Aorta (tissue), 5 donors: ENCODE results near the gene TMCO4. TPM values are rescaled to one million over a fixed set of nuclear protein-coding genes. Genes with fewer than 3 reads are reported as not detected.
"Not testable (repeated sequence)": the region's sequence is repeated elsewhere in the genome, so short reads cannot be mapped to it uniquely, and the experiment has no call there.

Experiments
- ATAC-seq: fragments of 200-7000 bp; cut with Tn5 transposase; one replicate; pipeline ENCODE4 v1.9.1; 2022; ENCODE audit warnings: moderate library complexity; ENCODE audit not compliant: low FRiP score
- DNase-seq, 2 donors: peaks; one replicate each; pipeline ENCODE4 v3.0.0-alpha.2; 2020
- H3K27ac ChIP-seq, 2 donors: one replicate each; pipeline ENCODE4 v1.5.1; 2013; ENCODE audit warnings: low read length in 2 of 2, mild to moderate bottlenecking in 2 of 2, moderate library complexity in 2 of 2, control low read depth in 1 of 2, inconsistent platforms in 1 of 2, low read depth in 1 of 2
- H3K27me3 ChIP-seq, 2 donors: one replicate each; pipeline ENCODE4 v1.6.1; 2013; ENCODE audit warnings: control low read depth in 1 of 2, low read length in 1 of 2, mild to moderate bottlenecking in 1 of 2, moderate library complexity in 1 of 2; ENCODE audit not compliant: insufficient read depth in 2 of 2, control insufficient read depth in 1 of 2
- H3K36me3 ChIP-seq, 2 donors: one replicate each; pipeline ENCODE4 v1.6.1; 2013; ENCODE audit warnings: control low read depth in 1 of 2, low read length in 1 of 2, mild to moderate bottlenecking in 1 of 2; ENCODE audit not compliant: insufficient read depth in 2 of 2, control insufficient read depth in 1 of 2
- H3K4me1 ChIP-seq, 2 donors: one replicate each; pipeline ENCODE4 v1.6.1; 2013; ENCODE audit warnings: low read length in 2 of 2, control low read depth in 1 of 2, mild to moderate bottlenecking in 1 of 2, moderate library complexity in 1 of 2; ENCODE audit not compliant: insufficient read depth in 2 of 2, control insufficient read depth in 1 of 2
- H3K4me3 ChIP-seq, 2 donors: one replicate each; pipeline ENCODE4 v1.5.1; 2013; ENCODE audit warnings: low read length in 2 of 2, control low read depth in 1 of 2, mild to moderate bottlenecking in 1 of 2
- H3K9me3 ChIP-seq: one replicate; pipeline ENCODE4 v1.6.1; 2013; ENCODE audit warnings: mild to moderate bottlenecking, low read length; ENCODE audit not compliant: control insufficient read depth
- WGBS, 2 donors: extraction: QIAGEN DNeasy Blood & Tissue Kit; methylation state at CpG; one replicate each; pipeline ENCODE4 v1.1.7; 2013; 5-methylcytosine and 5-hydroxymethylcytosine counted together
- intact Hi-C, 2 donors: fragments of 100-400 bp; cut with DNase I; formaldehyde crosslinking; loops; one replicate each; pipeline versions ENCODE4 v1.14.2 to v1.15.0; 2022
- polyA plus RNA-seq, 2 donors: library from polyadenylated mRNA; stranded (reverse); fragments of 200-250 nt; gene quantifications; one replicate each; pipeline ENCODE4 v1.2.3, GENCODE V29; 2013
- total RNA-seq, 2 donors: library from RNA; stranded (reverse); fragmentation: NEBNext Ultra II Directional; extraction: Animal tissue kit (Norgen Biotek cat#: 25700); gene quantifications; one replicate each; pipeline ENCODE4 v1.2.1, GENCODE V29; 2021
- donor health status: healthy with polysubstance abuse.
- donor health status: Bipolar disorder and iron deficiency.
- donor health status: DM: no; HTN: no; CAD: no.
- donor health status: DM: no; HTN: no; CAD: no.
- donor health status: DM: yes; HTN: yes; CAD: no.

Gene TMCO4
- total and polyA plus RNA-seq, 4 donors, result 18.7 to 37.1 (median 27.9) TPM

GRCh38 chr1:19793360-19794046, 6.2 kb downstream of the TMCO4 start:
- Histone ChIP-seq H3K27ac (no peak overlapping the region), H3K36me3 (peaks cover 0 to 2% of the 10 kb centered on the region in 2 donors)
- WGBS, 2 donors, result 66 to 72% methylated on average over 6 of the region's 6 CpGs

GRCh38 chr1:19792237-19793002, 7.3 kb downstream of the TMCO4 start:
- Histone ChIP-seq H3K4me3 (no peak overlapping the region), H3K27ac (no peak overlapping the region), H3K9me3 (no peaks in the 10 kb centered on the region), H3K27me3 (no peaks in the 10 kb centered on the region), H3K4me1 (no peaks in the 10 kb centered on the region), H3K36me3 (peaks cover 0 to 2% of the 10 kb centered on the region in 2 donors)
- WGBS, 2 donors, result 71 to 82% methylated on average over 4 of the region's 4 CpGs
- intact Hi-C loops, result no loop called here
- no peak for ATAC-seq
- no peak for DNase-seq

More at GRCh38 chr1:19793360-19794046, 6.2 kb downstream of the TMCO4 start:
- intact Hi-C loops, result no loop called here
- Histone ChIP-seq H3K4me3 (no peak overlapping the region), H3K4me1 (no peaks in the 10 kb centered on the region), H3K27me3 (no peaks in the 10 kb centered on the region), H3K9me3 (no peaks in the 10 kb centered on the region)
- no peak for ATAC-seq
- no peak for DNase-seq

- H3K4me3 ChIP-seq, H3K36me3 ChIP-seq, ATAC-seq, H3K4me1 ChIP-seq, intact Hi-C loops, H3K9me3 ChIP-seq, H3K27ac ChIP-seq, DNase-seq, H3K27me3 ChIP-seq: not testable (repeated sequence)
- 93% methylated on average over 9 of the region's 9 CpGs for WGBS, 2 donors
Measured at GRCh38 chr1:19790061-19790975, 9.4 kb downstream of the TMCO4 start.

- 57 to 74% methylated on average over 9 of the region's 9 CpGs for WGBS, 2 donors
- DNase-seq (no peak), ATAC-seq (no peak)
- intact Hi-C loops, result no loop called here
- Histone ChIP-seq H3K36me3 (peaks cover 5 to 7% of the 10 kb centered on the region in 2 donors), H3K4me3 (no peak overlapping the region), H3K4me1 (no peaks in the 10 kb centered on the region), H3K9me3 (no peaks in the 10 kb centered on the region), H3K27ac (no peak overlapping the region), H3K27me3 (no peaks in the 10 kb centered on the region)
Measured at GRCh38 chr1:19786988-19787423, 12.7 kb downstream of the TMCO4 start.

DNA sequence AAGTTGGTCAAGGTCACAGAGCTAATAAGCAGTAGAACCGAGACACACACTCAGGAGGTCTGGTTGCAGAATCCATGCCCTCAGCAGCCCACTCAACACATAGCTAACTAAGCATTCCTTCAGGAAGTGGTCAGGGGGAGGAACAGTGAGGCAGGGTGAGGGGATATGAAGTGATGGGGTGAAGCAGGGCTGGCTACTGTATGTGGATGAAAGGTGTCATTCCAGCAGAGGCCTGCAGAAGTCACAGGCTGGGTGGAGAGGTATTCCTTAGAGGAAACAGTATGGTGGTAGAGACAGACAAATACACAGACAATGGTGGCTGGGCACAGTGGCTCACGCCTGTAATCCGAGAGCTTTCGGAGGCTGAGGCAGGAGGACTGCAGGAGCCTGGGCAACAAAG, 14.1 kb downstream of the TMCO4 start:
- 71 to 74% methylated on average over 4 of the region's 4 CpGs for WGBS, 2 donors
- no peak for ATAC-seq
- DNase-seq, result no peak

DNA sequence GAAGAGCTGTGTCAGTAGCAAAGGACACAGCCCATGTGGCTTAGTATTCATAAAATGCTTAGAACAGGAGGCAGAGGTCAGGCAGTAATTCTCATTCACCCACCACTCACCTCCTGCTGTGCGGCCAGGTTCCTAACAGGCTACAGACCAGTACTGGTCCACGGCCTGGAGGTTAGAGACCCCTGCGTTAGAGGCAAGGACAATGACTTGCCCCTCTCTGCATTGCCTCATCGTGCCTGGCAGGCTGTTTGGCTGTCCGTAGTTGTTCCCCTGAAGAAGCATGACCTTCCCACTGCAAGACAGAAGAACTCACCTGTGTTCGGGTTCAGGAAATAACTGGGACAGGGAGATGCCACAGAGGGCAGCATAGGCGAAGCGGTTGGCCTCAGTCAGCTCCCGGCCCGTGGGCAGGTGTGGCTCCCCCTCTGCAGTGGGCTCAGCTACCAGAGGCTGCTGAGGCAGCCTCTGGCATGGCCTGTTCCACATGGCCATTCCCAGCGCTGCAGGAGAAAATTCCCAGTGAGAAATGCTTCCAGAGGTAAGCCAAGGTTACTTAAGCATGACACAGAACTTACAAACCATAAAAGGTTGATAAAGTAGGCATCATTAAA, 19.3 kb downstream of the TMCO4 start:
- DNase-seq, result no peak
- intact Hi-C loops, result no loop called here
- peaks cover 9 to 17% of the 10 kb centered on the region in 2 donors for H3K36me3 ChIP-seq
- no peak overlapping the region for H3K27ac ChIP-seq
- no peaks in the 10 kb centered on the region for H3K9me3 ChIP-seq
- 85 to 87% methylated on average over 11 of the region's 11 CpGs for WGBS, 2 donors
- H3K4me1 ChIP-seq, result no peaks in the 10 kb centered on the region
- no peaks in the 10 kb centered on the region for H3K27me3 ChIP-seq
- no peak for ATAC-seq
- H3K4me3 ChIP-seq, result no peak overlapping the region

More for the DNA sequence above, 14.1 kb downstream of the TMCO4 start:
- Histone ChIP-seq H3K9me3 (no peaks in the 10 kb centered on the region), H3K27me3 (no peaks in the 10 kb centered on the region), H3K36me3 (peaks cover 3 to 7% of the 10 kb centered on the region in 2 donors), H3K4me1 (no peaks in the 10 kb centered on the region), H3K4me3 (no peak overlapping the region), H3K27ac (no peak overlapping the region)
- intact Hi-C loops, result no loop called here

- Histone ChIP-seq H3K27ac (no peak overlapping the region), H3K27me3 (no peaks in the 10 kb centered on the region), H3K36me3 (peaks cover 10 to 14% of the 10 kb centered on the region in 2 donors), H3K9me3 (no peaks in the 10 kb centered on the region), H3K4me1 (no peaks in the 10 kb centered on the region), H3K4me3 (no peak overlapping the region)
- ATAC-seq (no peak), DNase-seq (no peak)
- 96 to 97% methylated on average over 4 of the region's 4 CpGs for WGBS, 2 donors
- intact Hi-C loops, result no loop called here
Measured at GRCh38 chr1:19776933-19777332, 22.8 kb downstream of the TMCO4 start.

- intact Hi-C loops, result no loop called here
- ATAC-seq, result no peak
- no peaks in the 10 kb centered on the region for H3K9me3 ChIP-seq
- WGBS, 2 donors, result 93 to 95% methylated on average over 5 of the region's 5 CpGs
- no peak for DNase-seq
- H3K27ac ChIP-seq, result no peak overlapping the region
- H3K36me3 ChIP-seq, result peaks cover 10 to 14% of the 10 kb centered on the region in 2 donors
- H3K27me3 ChIP-seq, result no peaks in the 10 kb centered on the region
- H3K4me1 ChIP-seq, result no peaks in the 10 kb centered on the region
- H3K4me3 ChIP-seq, result no peak overlapping the region
Measured at GRCh38 chr1:19776287-19776686, 23.4 kb downstream of the TMCO4 start.
